Measurements from ENCODE around the gene CAPN1. TPM values are rescaled to one million over a fixed set of nuclear protein-coding genes. Genes with fewer than 3 reads are reported as not detected.

CAPN1 gene
- total and polyA plus RNA-seq, 8 donors = 79.5 to 325 (median 134) TPM

GRCh38 chr11:65185171-65185570, 3.4 kb downstream of the CAPN1 start:
- 85 to 96% (median 94%) methylated on average over 2 of the region's 2 CpGs for WGBS, 5 donors
- Histone ChIP-seq H3K9me3 (no peaks in the 10 kb centered on the region), H3K4me1 (peaks cover 23 to 56% (median 33%) of the 10 kb centered on the region in 4 donors), H3K4me3 (no peak overlapping the region), H3K27me3 (no peaks in the 10 kb centered on the region), H3K36me3 (peaks cover 41 to 65% (median 60%) of the 10 kb centered on the region in 4 donors), H3K27ac (no peak overlapping the region)
- no peak for DNase-seq
- intact Hi-C loops (cut with DNase I; ENCODE audit: low total_unique reads) = no loop called here
- TF ChIP-seq EP300 (IDR thresholded peaks at IDR 0.05) (no peak), POLR2A (IDR thresholded peaks at IDR 0.05) (no peak), CTCF (IDR thresholded peaks at IDR 0.05) (no peak)

- intact Hi-C loops (cut with DNase I; ENCODE audit: low total_unique reads) = no loop called here
- DNase-seq = no peak
- Histone ChIP-seq H3K27me3 (no peaks in the 10 kb centered on the region), H3K4me3 (no peak overlapping the region), H3K36me3 (peaks cover 48 to 72% (median 67%) of the 10 kb centered on the region in 4 donors), H3K27ac (no peak overlapping the region), H3K4me1 (peaks cover 18 to 48% (median 27%) of the 10 kb centered on the region in 4 donors), H3K9me3 (no peaks in the 10 kb centered on the region)
- TF ChIP-seq CTCF (IDR thresholded peaks at IDR 0.05) (no peak), POLR2AphosphoS5 (IDR thresholded peaks at IDR 0.05) (no peak), POLR2A (IDR thresholded peaks at IDR 0.05) (no peak), EP300 (IDR thresholded peaks at IDR 0.05) (no peak)
- 79 to 91% (median 85%) methylated on average over 9 to 18 of the region's 18 CpGs for WGBS, 5 donors
Observed at GRCh38 chr11:65185869-65186341, 4.2 kb downstream of the CAPN1 start.

GRCh38 chr11:65186701-65187100, 5.0 kb downstream of the CAPN1 start:
- TF ChIP-seq CTCF (IDR thresholded peaks at IDR 0.05) (no peak), POLR2A (IDR thresholded peaks at IDR 0.05) (no peak), EP300 (IDR thresholded peaks at IDR 0.05) (no peak)
- no peak for DNase-seq
- no peak overlapping the region for H3K27ac ChIP-seq
- intact Hi-C loops (cut with DNase I; ENCODE audit: low total_unique reads) = no loop called here
- H3K4me3 ChIP-seq = no peak overlapping the region
- no peaks in the 10 kb centered on the region for H3K9me3 ChIP-seq
- WGBS, 5 donors = 85 to 95% (median 92%) methylated on average over 9 of the region's 9 CpGs
- H3K4me1 ChIP-seq = peaks cover 17 to 47% (median 25%) of the 10 kb centered on the region in 4 donors
- H3K36me3 ChIP-seq = peaks cover 48 to 80% (median 75%) of the 10 kb centered on the region in 4 donors
- H3K27me3 ChIP-seq = no peaks in the 10 kb centered on the region

- peaks cover 48 to 85% (median 80%) of the 10 kb centered on the region in 4 donors for H3K36me3 ChIP-seq
- intact Hi-C loops (cut with DNase I; ENCODE audit: low total_unique reads) = no loop called here
Observed at GRCh38 chr11:65187146-65187675, 5.5 kb downstream of the CAPN1 start.

More at GRCh38 chr11:65187146-65187675, 5.5 kb downstream of the CAPN1 start:
- Histone ChIP-seq H3K9me3 (no peaks in the 10 kb centered on the region), H3K27me3 (no peaks in the 10 kb centered on the region), H3K27ac (no peak overlapping the region), H3K4me3 (no peak overlapping the region), H3K4me1 (peaks cover 17 to 45% (median 24%) of the 10 kb centered on the region in 4 donors)
- no peak for TF ChIP-seq POLR2A (IDR thresholded peaks at IDR 0.05)
- no peak for TF ChIP-seq POLR2AphosphoS5 (IDR thresholded peaks at IDR 0.05)
- no peak for TF ChIP-seq EP300 (IDR thresholded peaks at IDR 0.05)
- TF ChIP-seq CTCF (IDR thresholded peaks at IDR 0.05) = no peak
- no peak for DNase-seq
- WGBS, 5 donors = 77 to 91% (median 87%) methylated on average over 6 of the region's 6 CpGs
